HG02642 (cell line): ENCODE results near the gene PPP2CA.
A peak's percentile ranks its signal among the peaks of the same experiment; 100 is the strongest.
"Not testable (repeated sequence)": the region's sequence is repeated elsewhere in the genome, so short reads cannot be mapped to it uniquely, and the experiment has no call there.

Source experiments
- ATAC-seq: cut with Tn5 transposase; IDR thresholded peaks from one replicate; pipeline ENCODE4 v1.9.1; 2021; ENCODE audit warnings: mild to moderate bottlenecking; ENCODE audit not compliant: unreplicated experiment, poor library complexity

PPP2CA gene

GRCh38 chr5:134246771-134247427 lies 21.0 kb upstream of the PPP2CA start:
- no peak for ATAC-seq

- ATAC-seq = no peak
Observed at GRCh38 chr5:134245692-134246091, 19.8 kb upstream of the PPP2CA start.

- ATAC-seq = no peak
Observed at GRCh38 chr5:134245101-134245604, 19.3 kb upstream of the PPP2CA start.

- ATAC-seq = no peak
Observed at GRCh38 chr5:134242146-134242545, 16.3 kb upstream of the PPP2CA start.

GRCh38 chr5:134240421-134240962 lies 14.6 kb upstream of the PPP2CA start:
- no peak for ATAC-seq

GRCh38 chr5:134236820-134237219 lies 10.9 kb upstream of the PPP2CA start:
- ATAC-seq = no peak

GRCh38 chr5:134236318-134236717 lies 10.4 kb upstream of the PPP2CA start:
- ATAC-seq = no peak

- ATAC-seq = no peak
Observed at GRCh38 chr5:134228624-134229023, 2.8 kb upstream of the PPP2CA start.

GRCh38 chr5:134227776-134228175 lies 1.9 kb upstream of the PPP2CA start:
- no peak for ATAC-seq

GRCh38 chr5:134227259-134227658 lies 1.4 kb upstream of the PPP2CA start:
- ATAC-seq = no peak

- ATAC-seq = peak; percentile 3
Observed at GRCh38 chr5:134226441-134227192, 744 bp upstream of the PPP2CA start.

- peak; percentile 44 for ATAC-seq
Observed at GRCh38 chr5:134224888-134225779, 739 bp downstream of the PPP2CA start.

GRCh38 chr5:134223406-134224248 lies 2.2 kb downstream of the PPP2CA start:
- ATAC-seq = no peak

- ATAC-seq = not testable (repeated sequence)
Observed at GRCh38 chr5:134221690-134222089, 4.2 kb downstream of the PPP2CA start.

- ATAC-seq = no peak
Observed at GRCh38 chr5:134215757-134216156, 10.1 kb downstream of the PPP2CA start.

GRCh38 chr5:134211263-134212031 lies 14.4 kb downstream of the PPP2CA start:
- ATAC-seq = not testable (repeated sequence)

GRCh38 chr5:134209477-134210245 lies 16.2 kb downstream of the PPP2CA start:
- ATAC-seq = no peak

- no peak for ATAC-seq
Observed at GRCh38 chr5:134207696-134208095, 18.2 kb downstream of the PPP2CA start.
